Embryonic facial prominence (tissue), 1 donor: ENCODE measurements around the gene PTGER1.

Source experiments
- DNase-seq: peaks from one replicate; pipeline ENCODE4 v3.0.0-alpha.2; 2016; ENCODE audit errors: extremely low spot score

The PTGER1 gene

GRCh38 chr19:14502334-14503092 is 27.4 kb upstream of the PTGER1 start:
- DNase-seq = no peak

GRCh38 chr19:14497228-14497921 is 22.2 kb upstream of the PTGER1 start:
- DNase-seq = no peak

GRCh38 chr19:14496834-14497227 is 21.7 kb upstream of the PTGER1 start:
- no peak for DNase-seq

GRCh38 chr19:14496029-14496833 is 21.1 kb upstream of the PTGER1 start, which contains the start of gene GIPC1:
Gene GIPC1, minus strand, starts transcription at chr19:14496127. Its CDS starts 13,151 bp downstream, at chr19:14482976.
- DNase-seq = peak; percentile 96

- DNase-seq = no peak
Measured at GRCh38 chr19:14495672-14496028, 20.5 kb upstream of the PTGER1 start.

GRCh38 chr19:14494910-14495671 is 19.9 kb upstream of the PTGER1 start:
- DNase-seq = no peak

GRCh38 chr19:14494411-14494810 is 19.3 kb upstream of the PTGER1 start:
- no peak for DNase-seq

GRCh38 chr19:14492756-14493337 is 17.7 kb upstream of the PTGER1 start:
- no peak for DNase-seq

- DNase-seq = no peak
Measured at GRCh38 chr19:14487370-14488125, 12.4 kb upstream of the PTGER1 start.

- no peak for DNase-seq
Measured at GRCh38 chr19:14482172-14482941, 7.2 kb upstream of the PTGER1 start.

- DNase-seq = no peak
Measured at GRCh38 chr19:14480700-14481079, 5.5 kb upstream of the PTGER1 start.

GRCh38 chr19:14479975-14480699 is 5.0 kb upstream of the PTGER1 start:
- no peak for DNase-seq

- DNase-seq = no peak
Measured at GRCh38 chr19:14479309-14479974, 4.3 kb upstream of the PTGER1 start.

- DNase-seq = no peak
Measured at GRCh38 chr19:14478113-14478545, 3.0 kb upstream of the PTGER1 start.

- no peak for DNase-seq
Measured at GRCh38 chr19:14477418-14478112, 2.4 kb upstream of the PTGER1 start.

- DNase-seq = no peak
Measured at GRCh38 chr19:14476673-14477401, 1.7 kb upstream of the PTGER1 start.

GRCh38 chr19:14476327-14476672 is 1.1 kb upstream of the PTGER1 start:
- no peak for DNase-seq
